Measurements from ENCODE around the gene RIT2.

Gene RIT2

DNA sequence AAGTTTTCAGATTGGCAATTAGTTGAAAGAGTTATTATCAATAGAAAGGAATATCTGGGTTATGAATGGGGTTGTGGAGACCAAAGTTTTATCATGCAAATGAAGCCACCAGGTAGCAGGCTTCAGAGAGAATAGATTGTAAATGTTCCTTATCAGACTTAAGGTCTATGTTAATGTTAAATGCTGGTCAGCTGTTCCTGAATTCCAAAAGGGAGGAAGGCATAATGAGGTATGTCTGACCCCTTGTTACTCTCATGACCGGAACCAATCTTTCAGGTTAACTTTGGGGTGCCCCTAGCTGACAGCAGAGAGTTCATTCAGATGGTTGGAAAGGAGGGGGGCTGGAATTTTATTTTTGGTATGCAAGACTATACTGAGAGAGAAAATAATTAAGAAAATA is 47.9 kb downstream of the RIT2 start:
- no peak for FAIRE-seq
- no peak for TF ChIP-seq POLR2A (IDR thresholded peaks at IDR 0.05; ENCODE audit: low read depth, low read length)
- no peak for DNase-seq (ENCODE audit: insufficient read length, low spot score)

DNA sequence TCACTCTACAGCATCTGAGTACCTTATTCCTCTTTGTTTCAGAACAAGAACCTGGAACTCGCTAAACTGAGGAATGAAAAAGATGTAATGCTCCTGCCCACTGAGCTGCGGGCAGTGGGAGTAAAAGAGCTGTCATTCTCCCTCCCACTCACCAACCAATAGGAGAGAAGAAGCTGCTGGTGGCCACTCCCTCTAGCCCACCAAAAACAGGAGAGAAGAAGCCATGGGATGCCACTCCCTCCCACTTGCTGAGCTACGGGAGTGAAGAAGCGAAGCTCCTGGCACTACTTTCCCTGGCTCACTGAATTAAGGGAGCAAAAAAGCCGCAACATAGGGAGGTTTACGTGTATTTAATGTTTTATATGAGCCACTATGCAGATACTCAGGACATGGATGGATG is 53.7 kb downstream of the RIT2 start:
- TF ChIP-seq POLR2A (IDR thresholded peaks at IDR 0.05; ENCODE audit: low read depth, low read length) = no peak
- no peak for FAIRE-seq
- no peak for DNase-seq (ENCODE audit: insufficient read length, low spot score)

DNA sequence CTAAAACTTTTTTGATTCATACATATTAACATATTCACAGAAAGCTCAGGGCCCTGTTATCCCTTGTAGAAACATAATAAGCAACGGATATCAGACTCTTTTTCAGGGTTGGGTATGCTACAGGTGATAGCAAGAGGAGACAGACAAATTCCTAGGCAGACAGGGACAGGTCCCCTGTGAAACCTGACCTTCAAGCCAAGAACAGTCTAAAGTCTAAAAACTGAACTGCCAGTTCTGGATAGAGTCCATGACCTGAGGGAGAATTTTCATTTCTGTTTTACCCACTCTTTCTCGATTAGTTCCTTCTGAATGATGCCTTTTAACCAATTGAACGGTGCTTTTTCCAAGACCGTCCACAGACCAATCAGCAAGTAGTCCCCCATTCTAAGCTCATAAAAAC is 54.2 kb downstream of the RIT2 start:
- no peak for DNase-seq (ENCODE audit: insufficient read length, low spot score)
- FAIRE-seq = no peak
- TF ChIP-seq POLR2A (IDR thresholded peaks at IDR 0.05; ENCODE audit: low read depth, low read length) = no peak

DNA sequence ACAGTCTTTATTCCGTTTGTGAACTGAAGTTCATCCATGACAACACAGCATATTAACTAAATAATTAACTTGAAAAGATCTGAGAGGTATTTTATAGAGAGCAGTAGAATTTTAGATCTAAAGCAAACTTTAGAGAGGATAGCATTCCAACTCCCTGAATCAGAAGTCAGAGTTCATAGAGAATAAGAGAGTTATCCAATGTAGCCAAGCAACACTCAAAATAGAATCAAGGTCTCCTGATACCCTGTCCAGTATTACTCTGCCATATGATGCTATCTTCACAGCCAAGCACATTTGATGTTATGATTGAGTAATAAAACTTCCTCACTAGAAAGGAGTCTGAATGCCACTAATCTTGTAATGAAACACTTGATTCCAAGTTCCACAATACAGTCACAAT is 55.5 kb downstream of the RIT2 start:
- FAIRE-seq = no peak
- no peak for TF ChIP-seq POLR2A (IDR thresholded peaks at IDR 0.05; ENCODE audit: low read depth, low read length)

DNA sequence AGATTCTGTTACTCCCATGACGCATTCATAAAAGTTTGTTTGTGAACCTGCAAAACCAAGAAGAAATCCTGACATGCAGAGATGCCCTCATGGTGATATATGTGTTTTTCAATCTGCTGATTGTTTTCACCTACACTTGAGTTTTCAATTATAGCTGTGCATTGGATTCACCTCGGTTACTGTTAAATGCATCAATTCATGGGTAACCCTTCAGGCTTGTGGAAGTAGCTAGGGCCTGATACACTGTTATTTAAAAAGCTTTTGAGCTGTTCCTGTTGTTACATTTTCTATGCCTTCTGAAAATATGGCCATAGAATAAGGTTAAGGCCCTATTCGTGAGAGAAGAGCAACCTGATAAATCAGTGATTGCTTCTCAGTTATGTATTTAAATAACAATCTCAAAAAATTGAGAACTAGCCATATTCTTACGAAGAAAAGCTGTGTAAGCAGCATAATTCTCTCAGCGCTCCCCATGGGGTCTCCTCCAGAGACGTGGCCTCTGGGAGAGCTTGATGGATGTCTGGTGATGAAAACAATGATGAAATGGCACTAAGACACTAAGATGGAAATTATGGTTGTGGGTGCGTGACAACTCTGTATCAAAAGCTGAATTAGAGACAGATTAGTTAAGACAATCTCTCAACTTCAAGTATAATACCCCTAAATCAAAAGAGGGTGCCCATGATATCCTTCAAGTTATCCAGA is 60.5 kb downstream of the RIT2 start:
- no peak for TF ChIP-seq POLR2A (IDR thresholded peaks at IDR 0.05; ENCODE audit: low read depth, low read length)
- no peak for FAIRE-seq
- DNase-seq (ENCODE audit: insufficient read length, low spot score) = no peak

More for the DNA sequence above, 55.5 kb downstream of the RIT2 start:
- no peak for DNase-seq (ENCODE audit: insufficient read length, low spot score)

DNA sequence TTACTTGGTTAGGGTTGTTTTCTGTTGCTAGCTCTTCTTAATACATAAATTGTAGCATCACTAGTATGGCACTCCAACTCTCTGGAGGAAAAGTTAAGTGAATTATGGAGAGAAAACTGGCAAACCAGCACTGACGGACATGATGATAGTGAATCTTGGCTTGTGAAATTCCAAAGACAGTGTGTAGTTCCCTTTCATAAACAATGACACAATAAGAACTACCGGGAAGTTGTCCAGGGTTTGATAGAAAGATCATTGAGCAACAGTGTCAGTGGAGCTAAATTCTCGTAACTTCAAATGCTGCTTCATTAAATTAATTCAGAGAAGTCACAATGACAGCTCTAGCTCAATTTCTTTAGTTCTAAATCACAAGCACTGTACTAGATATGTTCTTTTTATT is 66.5 kb downstream of the RIT2 start:
- no peak for FAIRE-seq
- no peak for TF ChIP-seq POLR2A (IDR thresholded peaks at IDR 0.05; ENCODE audit: low read depth, low read length)
- DNase-seq (ENCODE audit: insufficient read length, low spot score) = no peak

DNA sequence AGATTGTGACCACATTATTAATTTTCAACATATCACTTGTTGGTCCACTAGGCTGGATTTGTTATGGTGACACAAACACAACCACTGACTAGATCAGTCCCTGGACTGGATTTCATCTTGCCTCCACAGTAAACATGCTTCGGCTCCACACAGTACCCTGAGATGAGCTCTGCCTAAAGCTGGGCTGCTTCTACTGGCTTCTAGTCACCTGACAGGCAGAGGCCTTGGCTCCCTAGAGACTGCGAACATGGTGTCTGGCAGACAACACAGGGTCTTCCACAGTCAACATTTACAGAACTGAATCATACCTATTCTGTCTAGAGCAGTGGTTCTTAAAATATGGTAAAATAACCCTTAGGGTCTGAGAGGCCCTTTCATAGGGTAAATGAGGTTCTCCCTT is 69.2 kb downstream of the RIT2 start:
- TF ChIP-seq POLR2A (IDR thresholded peaks at IDR 0.05; ENCODE audit: low read depth, low read length) = no peak
- no peak for FAIRE-seq
- no peak for DNase-seq (ENCODE audit: insufficient read length, low spot score)

DNA sequence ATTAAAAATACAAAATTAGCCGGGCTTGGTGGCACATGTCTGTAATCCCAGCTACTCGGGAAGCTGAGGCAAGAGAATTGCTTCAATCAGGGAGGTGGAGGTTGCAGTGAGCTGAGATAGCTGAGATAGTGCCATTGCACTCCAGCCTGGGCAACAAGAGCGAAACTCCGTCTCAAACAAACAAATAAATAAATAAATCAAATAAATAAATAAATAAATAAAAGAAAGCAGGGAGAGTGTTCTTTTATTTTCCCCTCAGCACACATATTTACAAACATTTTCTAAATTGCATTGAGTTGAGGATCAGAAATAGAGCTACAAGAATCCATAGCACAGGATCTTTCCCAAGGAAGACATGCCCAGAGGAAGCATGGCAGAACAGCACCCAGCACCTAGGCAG is 71.9 kb downstream of the RIT2 start:
- no peak for TF ChIP-seq POLR2A (IDR thresholded peaks at IDR 0.05; ENCODE audit: low read depth, low read length)
- no peak for FAIRE-seq
- DNase-seq (ENCODE audit: insufficient read length, low spot score) = no peak

DNA sequence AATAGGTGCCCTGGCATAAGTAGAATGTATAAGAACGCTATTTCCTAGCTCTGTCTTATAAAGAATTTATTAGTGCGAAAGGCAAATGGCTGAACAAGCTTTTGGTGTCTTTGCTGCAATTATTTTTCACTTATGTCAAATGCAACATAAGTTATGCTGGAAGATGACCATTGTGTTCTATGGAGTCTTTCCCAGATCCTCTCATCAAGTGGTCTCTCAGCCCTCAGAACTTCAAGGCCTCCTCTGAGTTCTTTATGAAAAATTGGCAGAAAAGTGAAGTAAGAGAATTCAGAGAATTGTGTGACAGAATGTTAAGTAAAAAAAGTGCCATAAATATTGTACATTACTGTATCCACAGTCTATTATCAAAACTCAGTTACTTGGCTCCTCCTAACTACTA is 75.2 kb downstream of the RIT2 start:
- no peak for TF ChIP-seq POLR2A (IDR thresholded peaks at IDR 0.05; ENCODE audit: low read depth, low read length)
- DNase-seq (ENCODE audit: insufficient read length, low spot score) = no peak
- no peak for FAIRE-seq

DNA sequence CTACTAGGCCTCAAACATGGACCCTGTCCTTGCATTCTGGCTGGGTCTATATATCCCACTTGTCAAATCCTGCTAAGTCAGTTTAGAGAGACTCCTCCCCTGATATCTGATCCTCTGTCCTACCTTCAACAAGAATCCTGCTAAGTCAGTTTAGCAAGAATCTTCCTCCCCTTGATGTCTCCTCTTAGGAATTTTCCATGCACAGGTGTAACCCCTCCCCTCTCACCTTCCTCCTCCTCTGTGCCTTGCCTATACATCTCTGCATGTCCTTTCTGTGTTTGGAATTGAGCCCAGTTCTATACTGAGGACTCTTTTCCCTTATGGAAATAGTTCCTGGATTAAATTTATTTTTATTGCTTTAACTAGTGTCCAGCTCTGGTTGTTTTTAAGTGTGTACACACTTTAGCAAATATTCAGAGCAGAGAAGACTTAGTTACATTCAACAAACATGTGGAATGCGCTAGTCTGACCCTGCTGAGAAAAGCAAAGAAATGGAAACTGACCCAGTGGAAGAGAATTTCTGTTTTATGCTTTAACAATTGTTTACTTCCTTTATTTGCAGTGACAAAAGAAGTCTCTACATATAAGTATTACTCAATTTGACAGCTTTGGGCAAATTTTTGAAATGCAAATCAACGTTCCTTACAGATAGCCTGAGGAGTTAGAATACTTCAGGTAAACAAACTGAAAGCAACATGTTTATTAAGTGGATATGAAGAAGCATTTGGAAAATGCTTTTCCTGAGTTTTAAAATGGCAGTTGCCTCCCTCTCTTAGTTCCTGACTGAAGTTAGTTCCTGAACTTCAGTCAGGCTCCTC is 80.6 kb downstream of the RIT2 start:
- no peak for TF ChIP-seq POLR2A (IDR thresholded peaks at IDR 0.05; ENCODE audit: low read depth, low read length)
- FAIRE-seq (no peak), DNase-seq (ENCODE audit: insufficient read length, low spot score) (no peak)

DNA sequence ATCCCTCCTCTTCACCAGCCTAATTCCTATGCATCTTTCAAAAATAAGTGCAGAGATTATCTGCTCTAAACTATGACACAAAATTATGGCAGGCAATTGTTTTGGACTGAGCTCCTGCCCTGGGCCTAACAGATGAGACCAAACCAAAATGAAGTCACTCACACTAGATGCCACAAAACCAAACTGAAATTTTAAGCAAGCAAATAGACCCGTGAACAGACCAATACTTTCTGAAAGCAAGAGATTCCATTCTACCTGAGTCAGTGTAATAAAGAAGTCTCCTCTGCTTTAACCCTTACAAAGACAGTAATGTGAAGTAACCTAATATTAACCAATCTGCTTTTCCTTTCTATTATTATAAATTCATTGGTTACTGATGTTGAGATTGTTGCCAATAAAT is 84.3 kb downstream of the RIT2 start:
- no peak for TF ChIP-seq POLR2A (IDR thresholded peaks at IDR 0.05; ENCODE audit: low read depth, low read length)
- no peak for DNase-seq (ENCODE audit: insufficient read length, low spot score)
- no peak for FAIRE-seq

DNA sequence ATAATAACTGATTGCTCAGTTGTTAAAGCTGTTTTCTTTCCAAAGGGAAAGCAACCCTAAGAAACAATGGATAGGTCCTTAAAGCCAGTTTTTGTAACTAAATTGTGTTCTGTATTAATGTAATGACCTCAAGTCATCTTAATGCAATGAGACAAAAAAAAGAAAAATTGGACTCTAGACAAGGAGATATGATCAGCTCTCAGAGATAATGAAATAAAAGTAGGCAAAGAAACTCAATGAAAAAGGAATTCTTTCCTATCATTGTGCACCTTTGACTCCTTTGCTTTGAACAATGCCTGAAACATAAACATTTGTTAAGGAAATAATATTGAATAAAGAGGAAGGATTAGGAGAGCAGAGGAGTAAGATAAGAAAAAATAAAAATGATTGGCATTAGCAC is 86.1 kb downstream of the RIT2 start:
- FAIRE-seq = no peak
- DNase-seq (ENCODE audit: insufficient read length, low spot score) = no peak
- no peak for TF ChIP-seq POLR2A (IDR thresholded peaks at IDR 0.05; ENCODE audit: low read depth, low read length)

DNA sequence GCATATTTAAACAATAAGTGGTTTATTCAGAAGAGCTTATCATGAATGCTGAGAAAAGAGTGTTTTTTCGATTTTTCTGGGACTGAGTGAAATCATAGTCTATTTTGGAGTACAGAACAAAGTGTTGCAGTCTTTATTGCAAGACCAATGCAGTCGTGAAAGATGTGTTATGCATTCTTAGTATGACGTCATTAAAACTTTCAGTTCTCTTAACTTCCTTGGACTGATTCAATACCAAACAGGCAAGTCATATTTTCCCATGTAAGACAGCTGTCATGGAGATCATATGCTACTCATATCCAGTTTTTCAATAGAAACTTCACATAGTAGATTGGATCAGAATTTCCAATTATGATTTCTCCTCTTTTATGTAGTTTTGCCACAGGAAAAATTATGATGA is 92.6 kb downstream of the RIT2 start:
- no peak for TF ChIP-seq POLR2A (IDR thresholded peaks at IDR 0.05; ENCODE audit: low read depth, low read length)
- DNase-seq (ENCODE audit: insufficient read length, low spot score) (no peak), FAIRE-seq (no peak)

DNA sequence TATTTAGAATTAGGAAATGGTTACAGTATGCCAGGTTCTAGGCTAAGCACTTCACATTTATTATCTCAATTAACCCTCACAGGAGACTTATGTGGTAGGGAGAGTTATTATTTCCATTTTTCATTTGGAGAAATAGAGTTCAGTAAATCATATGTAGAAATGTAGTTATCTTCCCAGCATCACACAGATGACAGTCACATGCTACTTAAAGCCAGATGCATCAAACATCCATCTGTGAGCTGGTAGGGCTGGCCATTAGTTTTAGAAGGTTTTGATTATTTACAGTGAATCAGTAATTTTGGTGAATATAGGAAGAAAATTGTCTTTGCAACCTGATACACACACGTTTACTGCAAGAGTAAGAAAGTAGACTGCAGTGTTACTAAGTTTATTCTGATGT is 97.9 kb downstream of the RIT2 start:
- FAIRE-seq = no peak
- no peak for DNase-seq (ENCODE audit: insufficient read length, low spot score)
- TF ChIP-seq POLR2A (IDR thresholded peaks at IDR 0.05; ENCODE audit: low read depth, low read length) = no peak

DNA sequence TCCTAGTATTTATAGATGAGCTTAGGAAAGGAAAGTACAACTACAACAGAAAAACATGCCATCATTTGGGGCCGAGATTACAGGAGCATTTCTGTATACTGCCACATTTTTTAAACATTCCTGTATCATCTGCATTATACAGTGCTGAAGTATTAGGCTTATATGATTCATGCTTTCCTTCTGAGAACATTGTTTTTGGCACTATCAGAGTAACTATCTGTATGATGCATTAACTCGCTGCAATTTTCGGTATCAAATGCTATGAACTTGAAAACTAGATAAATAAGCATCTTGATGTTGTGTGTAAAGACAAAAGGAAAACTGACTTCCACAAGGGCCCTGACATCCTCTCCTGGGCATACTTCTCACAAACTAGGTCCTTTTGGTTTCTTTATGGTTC is 102.0 kb downstream of the RIT2 start:
- no peak for DNase-seq (ENCODE audit: insufficient read length, low spot score)
- TF ChIP-seq POLR2A (IDR thresholded peaks at IDR 0.05; ENCODE audit: low read depth, low read length) = no peak
- FAIRE-seq = no peak

Data from H54 (cell line).